H4 (cell line): Measurements from ENCODE around the gene ADORA3. TPM values are rescaled to one million over a fixed set of nuclear protein-coding genes. Genes with fewer than 3 reads are reported as not detected.

Experiments used
- DNase-seq: peaks from one replicate; pipeline ENCODE4 v3.0.0-alpha.2; 2015; ENCODE audit warnings: low spot score
- total RNA-seq: library from RNA; depleted of rRNA; stranded (reverse); fragments of >200 nt; shearing (Covaris generic); gene quantifications from 2 replicates; pipeline ENCODE4 v1.2.3, GENCODE V29; 2014

ADORA3 gene
- total RNA-seq, 1 experiment from 2014 or later, result not detected

GRCh38 chr1:111507411-111508201 lies 4.2 kb upstream of the ADORA3 start:
- DNase-seq, result peak; percentile 40

GRCh38 chr1:111506561-111506960 lies 3.1 kb upstream of the ADORA3 start:
- no peak for DNase-seq

- no peak for DNase-seq
These were observed 2.2 kb upstream of the ADORA3 start for GRCh38 chr1:111505641-111506119.

GRCh38 chr1:111504097-111504496 lies 664 bp upstream of the ADORA3 start:
- DNase-seq, result no peak

GRCh38 chr1:111501645-111502044 lies 1.8 kb downstream of the ADORA3 start:
- no peak for DNase-seq

- DNase-seq, result no peak
These were observed 4.2 kb downstream of the ADORA3 start for GRCh38 chr1:111499026-111499785.

GRCh38 chr1:111497592-111497991 lies 5.8 kb downstream of the ADORA3 start:
- DNase-seq, result no peak

- DNase-seq, result no peak
These were observed 7.0 kb downstream of the ADORA3 start for GRCh38 chr1:111496398-111496797.

- DNase-seq, result no peak
These were observed 12.4 kb downstream of the ADORA3 start for GRCh38 chr1:111491070-111491469.

- DNase-seq, result no peak
These were observed 13.2 kb downstream of the ADORA3 start for GRCh38 chr1:111490220-111490619.

GRCh38 chr1:111489604-111490003 lies 13.8 kb downstream of the ADORA3 start:
- DNase-seq, result no peak

GRCh38 chr1:111488669-111489068 lies 14.8 kb downstream of the ADORA3 start:
- no peak for DNase-seq

- DNase-seq, result no peak
These were observed 16.3 kb downstream of the ADORA3 start for GRCh38 chr1:111487133-111487532.

GRCh38 chr1:111486431-111486830 lies 17.0 kb downstream of the ADORA3 start:
- no peak for DNase-seq

GRCh38 chr1:111484391-111485026 lies 18.9 kb downstream of the ADORA3 start:
- no peak for DNase-seq

GRCh38 chr1:111483876-111484275 lies 19.6 kb downstream of the ADORA3 start:
- DNase-seq, result no peak

GRCh38 chr1:111483166-111483565 lies 20.3 kb downstream of the ADORA3 start:
- no peak for DNase-seq

- DNase-seq, result peak; percentile 71
These were observed 21.8 kb downstream of the ADORA3 start for GRCh38 chr1:111481387-111482221.

GRCh38 chr1:111480674-111481073 lies 22.8 kb downstream of the ADORA3 start:
- DNase-seq, result no peak

- no peak for DNase-seq
These were observed 26.6 kb downstream of the ADORA3 start for GRCh38 chr1:111476761-111477309.

GRCh38 chr1:111476214-111476613 lies 27.2 kb downstream of the ADORA3 start:
- DNase-seq, result no peak
